HCT116 (cell line): ENCODE data around the gene SULT1C3. TPM values are rescaled to one million over a fixed set of nuclear protein-coding genes. Genes with fewer than 3 reads are reported as not detected.

Source experiments
- ATAC-seq: fragments of 200-7000 bp; cut with Tn5 transposase; 2 replicates; pipeline ENCODE4 v1.9.1; 2020; ENCODE audit warnings: mild to moderate bottlenecking, moderate library complexity
- BruUV-seq: library from RNA; stranded (reverse); fragments of 400-500 nt; replicated peaks from 2 replicates; lab custom pipeline; 2021; lab: Mats Ljungman, UMichigan
- CTCF ChIA-PET: fragments of 300-600 bp; sonication (Branson Sonifier 250); formaldehyde crosslinking; loops from one replicate; lab custom pipeline; 2021; ENCODE audit warnings: antibody characterized with exemption; lab: Charles Lee
- POLR2A ChIA-PET: fragments of 300-600, 350-600 bp; sonication (Branson Sonifier 250); formaldehyde crosslinking; loops from one replicate; lab custom pipeline; 2021; ENCODE audit warnings: antibody characterized with exemption; lab: Charles Lee
- RAD21 ChIA-PET, 2 experiments: fragments of 300-600 bp; sonication (Branson Sonifier 250); formaldehyde crosslinking; loops; one replicate each; lab custom pipeline; 2023; ENCODE audit warnings: low total read pairs in 2 of 2; ENCODE audit not compliant: uncharacterized antibody in 2 of 2, unreplicated experiment in 2 of 2, low non-redundant PET in 1 of 2; lab: Charles Lee
- DNase-seq: peaks from one replicate; pipeline ENCODE4 v3.0.0-alpha.2; 2010; ENCODE audit warnings: low read depth, low spot score
- H2AFZ ChIP-seq: fragments of 200-600 bp; shearing (Covaris generic), sonication (generic); 2 replicates; pipeline ENCODE4 v1.6.1; 2017; ENCODE audit warnings: low read depth, mixed run types, mixed read lengths, antibody characterized with exemption, low read length; ENCODE audit not compliant: poor library complexity, severe bottlenecking
- H3K27ac ChIP-seq: 2 replicates; pipeline ENCODE4 v1.5.1; 2012; ENCODE audit warnings: low read depth, low read length
- H3K27me3 ChIP-seq: fragments of 200-600 bp; sonication (generic); 2 replicates; pipeline ENCODE4 v1.6.1; 2016; ENCODE audit warnings: mixed run types, low read length, mixed read lengths; ENCODE audit not compliant: insufficient read depth
- H3K36me3 ChIP-seq, 2 experiments: fragments of 200-500 bp in 1 of 2; fragments of 200-600 bp in 1 of 2; sonication (Bioruptor generic) in 1 of 2; sonication (generic) in 1 of 2; 2 replicates each; pipeline versions ENCODE4 v1.5.1 to v1.6.1; 2014 to 2016; ENCODE audit warnings: low read length in 2 of 2, inconsistent platforms in 1 of 2, mixed read lengths in 1 of 2, mixed run types in 1 of 2; ENCODE audit not compliant: insufficient read depth in 2 of 2, control insufficient read depth in 1 of 2
- H3K4me1 ChIP-seq, 2 experiments: fragments of 200-600 bp in 1 of 2; sonication (generic) in 1 of 2; 2 replicates each; pipeline versions ENCODE4 v1.5.1 to v1.6.1; 2012 to 2017; ENCODE audit warnings: low read length in 2 of 2, inconsistent platforms in 1 of 2, mild to moderate bottlenecking in 1 of 2, mixed read lengths in 1 of 2, mixed run types in 1 of 2, moderate library complexity in 1 of 2; ENCODE audit not compliant: insufficient read depth in 2 of 2, control insufficient read depth in 1 of 2
- H3K4me2 ChIP-seq: fragments of 200-600 bp; sonication (generic); 2 replicates; pipeline ENCODE4 v1.6.1; 2017; ENCODE audit warnings: mixed run types, low read length, mixed read lengths
- H3K4me3 ChIP-seq, 2 experiments: fragments of 200-600 bp in 1 of 2; sonication (generic) in 1 of 2; replicated peaks in 1 of 2; 2 replicates each; pipeline ENCODE4 v1.5.1; 2011 to 2016; ENCODE audit warnings: low read length in 2 of 2, control low read depth in 1 of 2, low read depth in 1 of 2, mild to moderate bottlenecking in 1 of 2, mixed read lengths in 1 of 2, mixed run types in 1 of 2
- H3K79me2 ChIP-seq: fragments of 200-600 bp; sonication (generic); 2 replicates; pipeline ENCODE4 v1.6.1; 2017; ENCODE audit warnings: mild to moderate bottlenecking, mixed run types, low read length, moderate library complexity, mixed read lengths; ENCODE audit not compliant: insufficient read depth
- H3K9ac ChIP-seq: fragments of 200-600 bp; sonication (generic); 2 replicates; pipeline ENCODE4 v1.6.1; 2016; ENCODE audit warnings: low read length, mixed read lengths
- H3K9me2 ChIP-seq: fragments of 200-600 bp; sonication (generic), shearing (Covaris generic); 2 replicates; pipeline ENCODE4 v1.6.1; 2017; ENCODE audit warnings: mixed run types, mild to moderate bottlenecking, moderate library complexity; ENCODE audit not compliant: insufficient read depth
- H3K9me3 ChIP-seq, 2 experiments: fragments of 200-500 bp in 1 of 2; fragments of 200-600 bp in 1 of 2; sonication (Bioruptor generic) in 1 of 2; sonication (generic) in 1 of 2; 2 replicates each; pipeline ENCODE4 v1.6.1; 2014 to 2017; ENCODE audit warnings: low read length in 2 of 2, mixed read lengths in 2 of 2, inconsistent platforms in 1 of 2, low read depth in 1 of 2, mild to moderate bottlenecking in 1 of 2, mixed run types in 1 of 2, moderate library complexity in 1 of 2; ENCODE audit not compliant: control insufficient read depth in 1 of 2, insufficient read depth in 1 of 2
- H4K20me1 ChIP-seq: fragments of 200-600 bp; sonication (generic), shearing (Covaris generic); 2 replicates; pipeline ENCODE4 v1.6.1; 2017; ENCODE audit warnings: mixed run types, mild to moderate bottlenecking, moderate library complexity; ENCODE audit not compliant: insufficient read depth
- ATF3 ChIP-seq: IDR thresholded peaks from 2 replicates; pipeline ENCODE4 v1.6.1; 2012
- MAX ChIP-seq: IDR thresholded peaks from 2 replicates; pipeline ENCODE4 v1.6.1; 2012
- POLR2AphosphoS5 ChIP-seq: IDR thresholded peaks from 2 replicates; pipeline ENCODE4 v1.6.1; 2011; ENCODE audit warnings: mild to moderate bottlenecking, low read depth, low read length, moderate library complexity
- intact Hi-C: fragments of 100-400 bp; cut with micrococcal nuclease; formaldehyde crosslinking; loops from 2 replicates; pipeline ENCODE4 v1.10.0; 2022
- total RNA-seq: library from RNA; stranded (reverse); gene quantifications from one replicate; pipeline ENCODE4 v1.2.1, GENCODE V29; 2021; ENCODE audit not compliant: unreplicated experiment
- TF ChIP-seq, protein P1 (sequence below), 3 experiments: fragments of 200-600 bp in 1 of 3; sonication (generic) in 1 of 3; IDR thresholded peaks in 2 of 3; conservative IDR thresholded peaks in 1 of 3; 2 replicates each; pipeline ENCODE4 v1.5.1; 2012 to 2017; ENCODE audit warnings: low read depth in 2 of 3, low read length in 2 of 3, antibody characterized with exemption in 1 of 3, borderline replicate concordance in 1 of 3, control low read depth in 1 of 3, mild to moderate bottlenecking in 1 of 3, mixed read lengths in 1 of 3, mixed run types in 1 of 3, moderate library complexity in 1 of 3; ENCODE audit not compliant: insufficient read depth in 1 of 3

Gene SULT1C3
- total RNA-seq, 1 experiment from 2014 or later, result not detected

DNA sequence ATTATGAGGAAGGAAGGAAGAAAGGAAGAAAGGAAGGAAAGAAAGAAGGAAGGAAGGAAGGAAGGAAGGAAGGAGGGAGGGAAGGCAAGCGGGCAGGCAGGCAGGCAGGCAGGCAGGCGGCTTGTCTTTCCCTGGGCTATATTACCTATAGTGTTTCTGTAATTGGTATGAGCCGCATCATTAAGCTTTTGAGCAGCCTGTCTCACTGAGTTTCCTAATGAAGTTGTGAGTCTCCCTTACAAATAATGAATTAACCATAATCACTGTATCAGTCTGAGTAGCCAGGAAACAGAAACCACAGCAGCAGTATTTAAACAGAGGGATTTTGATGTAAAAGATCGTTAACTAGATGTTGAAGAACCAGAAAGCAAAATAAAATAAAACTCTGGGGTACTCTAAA is 11.8 kb upstream of the SULT1C3 start:
- ChIA-PET POLR2A (no interaction called here), CTCF (no interaction called here), RAD21 (no interaction called here)

DNA sequence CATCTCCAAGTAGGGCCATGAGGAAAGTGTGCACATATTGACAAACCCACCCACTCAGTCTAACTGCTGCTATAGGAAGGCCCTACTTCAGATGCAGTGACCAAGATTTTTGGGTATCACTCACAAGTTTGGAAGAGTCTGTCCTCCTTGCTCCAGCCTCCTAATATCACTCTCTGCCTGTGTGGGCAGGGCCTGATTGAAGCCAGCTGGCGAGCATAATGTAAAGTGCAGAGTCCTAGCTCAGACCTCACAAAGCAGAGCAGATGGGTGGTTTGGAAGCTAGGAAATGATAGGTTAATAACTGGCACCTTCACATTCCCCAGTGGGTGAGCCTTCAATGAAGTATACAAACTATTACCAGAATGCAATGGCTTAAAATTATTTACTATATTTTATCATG is 11.2 kb upstream of the SULT1C3 start:
- POLR2A ChIA-PET, result no interaction called here
- no peak overlapping the region for H3K4me2 ChIP-seq
- H3K4me3 ChIP-seq, result no peak overlapping the region
- H3K79me2 ChIP-seq, result no peaks in the 10 kb centered on the region
- H3K36me3 ChIP-seq, result no peaks in the 10 kb centered on the region
- H3K4me1 ChIP-seq, result no peaks in the 10 kb centered on the region
- no peaks in the 10 kb centered on the region for H4K20me1 ChIP-seq
- intact Hi-C loops, result no loop called here
- TF ChIP-seq, protein P1, sequence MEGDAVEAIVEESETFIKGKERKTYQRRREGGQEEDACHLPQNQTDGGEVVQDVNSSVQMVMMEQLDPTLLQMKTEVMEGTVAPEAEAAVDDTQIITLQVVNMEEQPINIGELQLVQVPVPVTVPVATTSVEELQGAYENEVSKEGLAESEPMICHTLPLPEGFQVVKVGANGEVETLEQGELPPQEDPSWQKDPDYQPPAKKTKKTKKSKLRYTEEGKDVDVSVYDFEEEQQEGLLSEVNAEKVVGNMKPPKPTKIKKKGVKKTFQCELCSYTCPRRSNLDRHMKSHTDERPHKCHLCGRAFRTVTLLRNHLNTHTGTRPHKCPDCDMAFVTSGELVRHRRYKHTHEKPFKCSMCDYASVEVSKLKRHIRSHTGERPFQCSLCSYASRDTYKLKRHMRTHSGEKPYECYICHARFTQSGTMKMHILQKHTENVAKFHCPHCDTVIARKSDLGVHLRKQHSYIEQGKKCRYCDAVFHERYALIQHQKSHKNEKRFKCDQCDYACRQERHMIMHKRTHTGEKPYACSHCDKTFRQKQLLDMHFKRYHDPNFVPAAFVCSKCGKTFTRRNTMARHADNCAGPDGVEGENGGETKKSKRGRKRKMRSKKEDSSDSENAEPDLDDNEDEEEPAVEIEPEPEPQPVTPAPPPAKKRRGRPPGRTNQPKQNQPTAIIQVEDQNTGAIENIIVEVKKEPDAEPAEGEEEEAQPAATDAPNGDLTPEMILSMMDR (IDR thresholded peaks at IDR 0.05 in 2 of 3, conservative IDR thresholded peaks at IDR 0.05 in 1 of 3; ENCODE audit: borderline replicate concordance in 1 of 3, insufficient read depth in 1 of 3, low read depth in 2 of 3, low read length in 2 of 3), result no peak
- H2AFZ ChIP-seq, result no peak overlapping the region
- peaks cover 6% of the 10 kb centered on the region in 2 experiments; a peak in 2 of 4 replicates for H3K9me3 ChIP-seq
- RAD21 ChIA-PET, result no interaction called here
- H3K9ac ChIP-seq, result no peak overlapping the region
- CTCF ChIA-PET, result no interaction called here
- H3K27me3 ChIP-seq, result no peaks in the 10 kb centered on the region
- H3K9me2 ChIP-seq, result no peaks in the 10 kb centered on the region
- DNase-seq (no peak), ATAC-seq (no peak)
- BruUV-seq, result no TSS peak
- no peak overlapping the region for H3K27ac ChIP-seq

More for the DNA sequence above, 11.8 kb upstream of the SULT1C3 start:
- ATAC-seq, result no peak
- no peaks in the 10 kb centered on the region for H3K9me2 ChIP-seq
- H3K4me2 ChIP-seq, result no peak overlapping the region
- intact Hi-C loops, result no loop called here
- peaks cover 6 to 9% of the 10 kb centered on the region in 2 experiments; a peak in 2 of 4 replicates for H3K9me3 ChIP-seq
- no peak overlapping the region for H3K9ac ChIP-seq
- BruUV-seq, result no TSS peak
- no peak overlapping the region for H3K4me3 ChIP-seq
- TF ChIP-seq POLR2AphosphoS5 (no peak), ATF3 (no peak), MAX (no peak)
- TF ChIP-seq, all 23 proteins: peak for 0
- no peaks in the 10 kb centered on the region for H3K27me3 ChIP-seq
- no peaks in the 10 kb centered on the region for H3K4me1 ChIP-seq
- no peaks in the 10 kb centered on the region for H4K20me1 ChIP-seq
- no peak for DNase-seq
- no peaks in the 10 kb centered on the region for H3K36me3 ChIP-seq
- H3K79me2 ChIP-seq, result no peaks in the 10 kb centered on the region
- no peak overlapping the region for H2AFZ ChIP-seq
- no peak overlapping the region for H3K27ac ChIP-seq
